Chondrocyte (in vitro differentiated cells): Measurements from ENCODE around the gene GRAMD4. TPM values are rescaled to one million over a fixed set of nuclear protein-coding genes. Genes with fewer than 3 reads are reported as not detected.

Experiments used
- DNase-seq: peaks from one replicate; pipeline ENCODE4 v3.0.0; 2021; ENCODE audit warnings: mixed read lengths, low spot score
- H3K27ac Mint-ChIP-seq: one replicate; pipeline ENCODE4 v1.8.0; 2021; ENCODE audit warnings: mild to moderate bottlenecking, moderate library complexity, mixed read lengths; ENCODE audit not compliant: unreplicated experiment
- H3K27me3 Mint-ChIP-seq: 2 replicates; pipeline ENCODE4 v1.8.0; 2021; ENCODE audit warnings: low read depth, mixed read lengths
- H3K36me3 Mint-ChIP-seq: 2 replicates; pipeline ENCODE4 v1.8.0; 2021; ENCODE audit warnings: low read depth, mixed read lengths
- H3K4me1 Mint-ChIP-seq: 2 replicates; pipeline ENCODE4 v1.8.0; 2021; ENCODE audit warnings: low read depth, mild to moderate bottlenecking, mixed read lengths
- H3K4me3 Mint-ChIP-seq: one replicate; pipeline ENCODE4 v1.8.0; 2021; ENCODE audit warnings: mild to moderate bottlenecking, moderate library complexity, mixed read lengths; ENCODE audit not compliant: unreplicated experiment
- H3K9me3 Mint-ChIP-seq: 2 replicates; pipeline ENCODE4 v1.8.0; 2021; ENCODE audit warnings: low read depth, mixed read lengths
- CTCF ChIP-seq: fragments of 200-600 bp; sonication (generic); IDR thresholded peaks from 2 replicates; pipeline ENCODE4 v1.5.0; 2021; ENCODE audit warnings: antibody characterized with exemption, mild to moderate bottlenecking, moderate library complexity
- total RNA-seq: library from RNA; stranded (reverse); gene quantifications from 3 replicates; pipeline ENCODE4 v1.2.1, GENCODE V29; 2021

Gene GRAMD4
- total RNA-seq, 1 donor from 2014 or later, result 31.7 TPM

- no peak overlapping the region for H3K4me3 Mint-ChIP-seq
- H3K4me1 Mint-ChIP-seq, result peaks cover 28% of the 10 kb centered on the region
- H3K9me3 Mint-ChIP-seq, result no peaks in the 10 kb centered on the region
- TF ChIP-seq CTCF, result no peak
- H3K27ac Mint-ChIP-seq, result no peak overlapping the region
- H3K36me3 Mint-ChIP-seq, result peaks cover 4% of the 10 kb centered on the region
- H3K27me3 Mint-ChIP-seq, result no peaks in the 10 kb centered on the region
- no peak for DNase-seq
These were observed 107.7 kb downstream of the GRAMD4 start for GRCh38 chr22:46727813-46728364.

DNA sequence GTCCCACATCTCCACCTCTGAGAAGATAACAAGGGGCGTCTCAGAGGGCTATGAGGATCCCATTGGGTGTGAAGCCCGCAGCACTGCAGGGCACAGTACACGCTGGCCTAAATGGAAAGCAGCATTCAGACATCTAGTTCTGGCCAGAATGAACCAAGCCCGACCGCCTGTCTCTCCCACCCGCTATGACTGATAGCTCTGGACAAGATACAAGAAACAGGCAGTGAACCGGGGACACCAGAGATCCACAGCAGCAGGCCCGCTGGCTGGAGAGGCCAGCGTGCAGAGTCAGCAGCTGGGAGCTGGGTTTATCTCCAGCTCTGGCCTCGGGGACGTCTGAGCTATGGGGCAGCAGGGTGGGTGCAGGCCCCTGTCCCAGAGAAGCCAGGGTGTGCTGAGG is 108.3 kb downstream of the GRAMD4 start:
- peaks cover 4% of the 10 kb centered on the region for H3K36me3 Mint-ChIP-seq
- H3K27ac Mint-ChIP-seq, result no peak overlapping the region
- no peaks in the 10 kb centered on the region for H3K27me3 Mint-ChIP-seq
- H3K4me3 Mint-ChIP-seq, result no peak overlapping the region
- H3K9me3 Mint-ChIP-seq, result no peaks in the 10 kb centered on the region
- DNase-seq, result no peak
- H3K4me1 Mint-ChIP-seq, result peaks cover 28% of the 10 kb centered on the region
- no peak for TF ChIP-seq CTCF

Other genes with a start within 250 kb of the GRAMD4 start
- 27.9 to 42.7 TPM (median 29.8 TPM) in 3 replicates for gene CELSR1, start 82.8 kb upstream of the GRAMD4 start, total RNA-seq
- gene CERK, start 117.9 kb downstream of the GRAMD4 start, total RNA-seq, result 28.8 to 31.8 TPM (median 29.2 TPM) in 3 replicates
- gene TBC1D22A, start 142.3 kb downstream of the GRAMD4 start, total RNA-seq, result 18.9 to 21.1 TPM (median 18.9 TPM) in 3 replicates